GM23338 (cell line): ENCODE results near the gene ACOXL.

Source experiments
- CTCF ChIP-seq, 2 experiments: fragments of 200-600 bp in 1 of 2; sonication (generic) in 1 of 2; conservative IDR thresholded peaks; 2 replicates each; pipeline versions ENCODE4 v1.5.1 to v1.6.1; 2016 to 2017; ENCODE audit warnings: antibody characterized with exemption in 2 of 2, low read depth in 2 of 2, mild to moderate bottlenecking in 2 of 2, moderate library complexity in 1 of 2
- EZH2 ChIP-seq: fragments of 200-600 bp; sonication (generic); IDR thresholded peaks from one replicate; pipeline ENCODE4 v1.8.0; 2017; ENCODE audit warnings: antibody characterized with exemption, mild to moderate bottlenecking, low read depth; ENCODE audit not compliant: unreplicated experiment

- TF ChIP-seq CTCF (conservative IDR thresholded peaks at IDR 0.05; ENCODE audit: low read depth in 2 of 2) = no peak
- TF ChIP-seq EZH2 = no peak
Measured at GRCh38 chr2:110766291-110766690, 33.9 kb downstream of the ACOXL start.
